ENCODE measurements around the gene SRBD1.

The SRBD1 gene

GRCh38 chr2:45623098-45623497 is 12.0 kb upstream of the SRBD1 start:
- Histone ChIP-seq H3K36me3 (ENCODE audit: control insufficient read depth in 4 of 4, insufficient read depth in 4 of 4, low read length in 3 of 4) (no peaks in the 10 kb centered on the region), H3K9me3 (ENCODE audit: control extremely low read depth in 1 of 5, control insufficient read depth in 4 of 5, insufficient read depth in 2 of 5, low read depth in 1 of 5, low read length in 4 of 5) (no peaks in the 10 kb centered on the region), H3K27me3 (replicated peaks in 2 of 5; ENCODE audit: control insufficient read depth in 4 of 5, insufficient read depth in 5 of 5, low read length in 4 of 5) (no peaks in the 10 kb centered on the region), H3K27ac (ENCODE audit: insufficient read depth in 1 of 2, low read depth in 1 of 2, low read length in 2 of 2, poor library complexity in 1 of 2, severe bottlenecking in 2 of 2) (no peak overlapping the region), H3K4me1 (ENCODE audit: control extremely low read depth in 1 of 4, control insufficient read depth in 4 of 4, insufficient read depth in 4 of 4, low read length in 3 of 4) (no peaks in the 10 kb centered on the region), H3K4me3 (ENCODE audit: control insufficient read depth in 1 of 7, extremely low read depth in 1 of 7, insufficient read depth in 4 of 7, low read depth in 2 of 7, low read length in 6 of 7) (no peak overlapping the region)
- 98% methylated on average over 3 of the region's 3 CpGs for WGBS (ENCODE audit: insufficient coverage)
- ChIA-PET CTCF (no interaction called here), POLR2A (no interaction called here)
- no peak for DNase-seq

GRCh38 chr2:45622336-45623075 is 11.4 kb upstream of the SRBD1 start:
- no peaks in the 10 kb centered on the region for H3K36me3 ChIP-seq (ENCODE audit: control insufficient read depth in 4 of 4, insufficient read depth in 4 of 4, low read length in 3 of 4)
- H3K4me1 ChIP-seq (ENCODE audit: control extremely low read depth in 1 of 4, control insufficient read depth in 4 of 4, insufficient read depth in 4 of 4, low read length in 3 of 4) = no peaks in the 10 kb centered on the region
- no peak overlapping the region for H3K4me3 ChIP-seq (ENCODE audit: control insufficient read depth in 1 of 7, extremely low read depth in 1 of 7, insufficient read depth in 4 of 7, low read depth in 2 of 7, low read length in 6 of 7)
- DNase-seq = no peak
- ChIA-PET POLR2A (no interaction called here), CTCF (no interaction called here)
- H3K27me3 ChIP-seq (replicated peaks in 2 of 5; ENCODE audit: control insufficient read depth in 4 of 5, insufficient read depth in 5 of 5, low read length in 4 of 5) = no peaks in the 10 kb centered on the region
- 100% methylated on average over 1 of the region's 6 CpGs for WGBS (ENCODE audit: insufficient coverage)
- H3K9me3 ChIP-seq (ENCODE audit: control extremely low read depth in 1 of 5, control insufficient read depth in 4 of 5, insufficient read depth in 2 of 5, low read depth in 1 of 5, low read length in 4 of 5) = no peaks in the 10 kb centered on the region
- no peak overlapping the region for H3K27ac ChIP-seq (ENCODE audit: insufficient read depth in 1 of 2, low read depth in 1 of 2, low read length in 2 of 2, poor library complexity in 1 of 2, severe bottlenecking in 2 of 2)

- H3K27me3 ChIP-seq (replicated peaks in 2 of 5; ENCODE audit: control insufficient read depth in 4 of 5, insufficient read depth in 5 of 5, low read length in 4 of 5) = no peaks in the 10 kb centered on the region
- no peak overlapping the region for H3K27ac ChIP-seq (ENCODE audit: insufficient read depth in 1 of 2, low read depth in 1 of 2, low read length in 2 of 2, poor library complexity in 1 of 2, severe bottlenecking in 2 of 2)
- POLR2A ChIA-PET = no interaction called here
- peaks cover 0 to under 1% (median 0%) of the 10 kb centered on the region in 4 experiments for H3K4me1 ChIP-seq (ENCODE audit: control extremely low read depth in 1 of 4, control insufficient read depth in 4 of 4, insufficient read depth in 4 of 4, low read length in 3 of 4)
- no CpG with 5 or more reads among the region's 2 CpGs for WGBS (ENCODE audit: insufficient coverage)
- CTCF ChIA-PET = interaction anchor here (0.9 to 1.2 kb wide), 2 partner anchors 21 to 25 kb away, joined by 4 read pairs; no protein-coding TSS in a partner anchor
- H3K36me3 ChIP-seq (ENCODE audit: control insufficient read depth in 4 of 4, insufficient read depth in 4 of 4, low read length in 3 of 4) = no peaks in the 10 kb centered on the region
- DNase-seq = no peak
- H3K9me3 ChIP-seq (ENCODE audit: control extremely low read depth in 1 of 5, control insufficient read depth in 4 of 5, insufficient read depth in 2 of 5, low read depth in 1 of 5, low read length in 4 of 5) = no peaks in the 10 kb centered on the region
- no peak overlapping the region for H3K4me3 ChIP-seq (ENCODE audit: control insufficient read depth in 1 of 7, extremely low read depth in 1 of 7, insufficient read depth in 4 of 7, low read depth in 2 of 7, low read length in 6 of 7)
These were observed 6.4 kb upstream of the SRBD1 start for GRCh38 chr2:45617496-45617895.

GRCh38 chr2:45616658-45617411 is 5.8 kb upstream of the SRBD1 start:
- ChIA-PET CTCF (no interaction called here), POLR2A (no interaction called here)
- no peaks in the 10 kb centered on the region for H3K36me3 ChIP-seq (ENCODE audit: control insufficient read depth in 4 of 4, insufficient read depth in 4 of 4, low read length in 3 of 4)
- H3K4me1 ChIP-seq (ENCODE audit: control extremely low read depth in 1 of 4, control insufficient read depth in 4 of 4, insufficient read depth in 4 of 4, low read length in 3 of 4) = peaks cover 0 to 3% (median 0%) of the 10 kb centered on the region in 4 experiments
- WGBS (ENCODE audit: insufficient coverage) = no CpG with 5 or more reads among the region's 4 CpGs
- H3K27me3 ChIP-seq (replicated peaks in 2 of 5; ENCODE audit: control insufficient read depth in 4 of 5, insufficient read depth in 5 of 5, low read length in 4 of 5) = no peaks in the 10 kb centered on the region
- H3K9me3 ChIP-seq (ENCODE audit: control extremely low read depth in 1 of 5, control insufficient read depth in 4 of 5, insufficient read depth in 2 of 5, low read depth in 1 of 5, low read length in 4 of 5) = no peaks in the 10 kb centered on the region
- DNase-seq = no peak
- no peak overlapping the region for H3K4me3 ChIP-seq (ENCODE audit: control insufficient read depth in 1 of 7, extremely low read depth in 1 of 7, insufficient read depth in 4 of 7, low read depth in 2 of 7, low read length in 6 of 7)
- no peak overlapping the region for H3K27ac ChIP-seq (ENCODE audit: insufficient read depth in 1 of 2, low read depth in 1 of 2, low read length in 2 of 2, poor library complexity in 1 of 2, severe bottlenecking in 2 of 2)

- Histone ChIP-seq H3K9me3 (ENCODE audit: control extremely low read depth in 1 of 5, control insufficient read depth in 4 of 5, insufficient read depth in 2 of 5, low read depth in 1 of 5, low read length in 4 of 5) (no peaks in the 10 kb centered on the region), H3K4me1 (ENCODE audit: control extremely low read depth in 1 of 4, control insufficient read depth in 4 of 4, insufficient read depth in 4 of 4, low read length in 3 of 4) (peaks cover 4 to 15% (median 9%) of the 10 kb centered on the region in 4 experiments), H3K27me3 (replicated peaks in 2 of 5; ENCODE audit: control insufficient read depth in 4 of 5, insufficient read depth in 5 of 5, low read length in 4 of 5) (no peaks in the 10 kb centered on the region), H3K4me3 (ENCODE audit: control insufficient read depth in 1 of 7, extremely low read depth in 1 of 7, insufficient read depth in 4 of 7, low read depth in 2 of 7, low read length in 6 of 7) (no peak overlapping the region), H3K27ac (ENCODE audit: insufficient read depth in 1 of 2, low read depth in 1 of 2, low read length in 2 of 2, poor library complexity in 1 of 2, severe bottlenecking in 2 of 2) (no peak overlapping the region), H3K36me3 (ENCODE audit: control insufficient read depth in 4 of 4, insufficient read depth in 4 of 4, low read length in 3 of 4) (no peaks in the 10 kb centered on the region)
- no CpG with 5 or more reads among the region's 3 CpGs for WGBS (ENCODE audit: insufficient coverage)
- ChIA-PET CTCF (interaction anchor here (1.7 kb wide), 1 partner anchor 28 kb away, joined by 4 read pairs; no protein-coding TSS in a partner anchor), POLR2A (no interaction called here)
- no peak for DNase-seq
These were observed 3.9 kb upstream of the SRBD1 start for GRCh38 chr2:45614871-45615415.

GRCh38 chr2:45614330-45614729 is 3.3 kb upstream of the SRBD1 start:
- Histone ChIP-seq H3K27me3 (replicated peaks in 2 of 5; ENCODE audit: control insufficient read depth in 4 of 5, insufficient read depth in 5 of 5, low read length in 4 of 5) (no peaks in the 10 kb centered on the region), H3K36me3 (ENCODE audit: control insufficient read depth in 4 of 4, insufficient read depth in 4 of 4, low read length in 3 of 4) (no peaks in the 10 kb centered on the region), H3K4me1 (ENCODE audit: control extremely low read depth in 1 of 4, control insufficient read depth in 4 of 4, insufficient read depth in 4 of 4, low read length in 3 of 4) (peaks cover 8 to 20% (median 12%) of the 10 kb centered on the region in 4 experiments), H3K27ac (ENCODE audit: insufficient read depth in 1 of 2, low read depth in 1 of 2, low read length in 2 of 2, poor library complexity in 1 of 2, severe bottlenecking in 2 of 2) (no peak overlapping the region), H3K4me3 (ENCODE audit: control insufficient read depth in 1 of 7, extremely low read depth in 1 of 7, insufficient read depth in 4 of 7, low read depth in 2 of 7, low read length in 6 of 7) (no peak overlapping the region), H3K9me3 (ENCODE audit: control extremely low read depth in 1 of 5, control insufficient read depth in 4 of 5, insufficient read depth in 2 of 5, low read depth in 1 of 5, low read length in 4 of 5) (no peaks in the 10 kb centered on the region)
- ChIA-PET CTCF (interaction anchor here (0.9 to 1.7 kb wide), 3 partner anchors 28 to 231 kb away, joined by 3 to 4 read pairs (median 4); no protein-coding TSS in a partner anchor), POLR2A (no interaction called here)
- 100% methylated on average over 1 of the region's 1 CpG for WGBS (ENCODE audit: insufficient coverage)
- no peak for DNase-seq

GRCh38 chr2:45612731-45613130 is 1.7 kb upstream of the SRBD1 start:
- no peak for DNase-seq
- H3K4me1 ChIP-seq (ENCODE audit: control extremely low read depth in 1 of 4, control insufficient read depth in 4 of 4, insufficient read depth in 4 of 4, low read length in 3 of 4) = peaks cover 8 to 22% (median 12%) of the 10 kb centered on the region in 4 experiments
- H3K36me3 ChIP-seq (ENCODE audit: control insufficient read depth in 4 of 4, insufficient read depth in 4 of 4, low read length in 3 of 4) = no peaks in the 10 kb centered on the region
- WGBS (ENCODE audit: insufficient coverage) = 100% methylated on average over 1 of the region's 2 CpGs
- POLR2A ChIA-PET = no interaction called here
- H3K27ac ChIP-seq (ENCODE audit: insufficient read depth in 1 of 2, low read depth in 1 of 2, low read length in 2 of 2, poor library complexity in 1 of 2, severe bottlenecking in 2 of 2) = no peak overlapping the region
- H3K27me3 ChIP-seq (replicated peaks in 2 of 5; ENCODE audit: control insufficient read depth in 4 of 5, insufficient read depth in 5 of 5, low read length in 4 of 5) = no peaks in the 10 kb centered on the region
- H3K4me3 ChIP-seq (ENCODE audit: control insufficient read depth in 1 of 7, extremely low read depth in 1 of 7, insufficient read depth in 4 of 7, low read depth in 2 of 7, low read length in 6 of 7) = no peak overlapping the region
- CTCF ChIA-PET = interaction anchor here (1.0 to 1.6 kb wide), 2 partner anchors 30 to 32 kb away, joined by 4 read pairs; no protein-coding TSS in a partner anchor
- H3K9me3 ChIP-seq (ENCODE audit: control extremely low read depth in 1 of 5, control insufficient read depth in 4 of 5, insufficient read depth in 2 of 5, low read depth in 1 of 5, low read length in 4 of 5) = no peaks in the 10 kb centered on the region

Data from common myeloid progenitor, CD34-positive (primary cell).